ENCODE data around the gene MED31.
"Not testable (repeated sequence)": the region's sequence is repeated elsewhere in the genome, so short reads cannot be mapped to it uniquely, and the experiment has no call there.

Gene MED31

DNA sequence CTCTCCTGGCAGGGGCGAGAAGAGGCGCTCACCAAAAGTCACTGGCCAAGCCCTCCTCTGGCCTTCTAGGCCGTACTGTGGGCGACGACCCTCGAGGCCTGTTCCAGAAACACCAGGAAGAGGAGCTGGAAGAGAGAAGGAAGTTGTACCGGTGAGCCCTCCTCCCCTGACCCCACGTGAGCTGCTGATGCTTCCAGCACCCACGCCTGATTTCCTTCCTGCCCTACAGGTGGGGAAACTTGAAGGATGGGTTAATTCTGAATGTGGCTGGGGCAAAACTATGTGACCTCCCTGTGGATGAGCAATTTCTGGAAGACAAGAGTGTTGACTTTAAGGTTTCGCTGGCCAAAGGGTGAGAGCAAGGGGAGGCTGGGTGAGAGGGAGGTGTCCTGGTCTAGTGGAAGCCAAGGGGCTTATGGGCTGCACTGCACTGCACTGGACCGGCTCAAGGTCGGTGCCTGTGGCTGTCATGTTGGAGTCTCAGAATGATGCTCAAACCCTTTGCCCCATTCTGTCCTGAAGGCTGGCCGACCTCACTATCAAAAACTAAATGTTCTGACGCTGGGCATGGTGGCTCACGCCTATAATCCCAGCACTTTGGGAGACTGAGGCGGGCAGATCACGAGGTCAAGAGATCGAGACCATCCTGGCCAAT, 6.4 kb upstream of the MED31 start:
- H3K4me1 ChIP-seq (ENCODE audit: control insufficient read depth in 5 of 5, insufficient read depth in 5 of 5, low read length in 5 of 5), result peaks cover 0 to 32% (median 9%) of the 10 kb centered on the region in 5 donors
- no peak overlapping the region for H3K9ac ChIP-seq (ENCODE audit: low read length in 5 of 5)
- no peak overlapping the region for H3K4me3 ChIP-seq (ENCODE audit: low read depth in 1 of 5, low read length in 5 of 5)
- H3K36me3 ChIP-seq (ENCODE audit: control insufficient read depth in 5 of 5, insufficient read depth in 5 of 5, low read length in 5 of 5), result no peaks in the 10 kb centered on the region
- H3K27me3 ChIP-seq (ENCODE audit: control insufficient read depth in 5 of 5, insufficient read depth in 4 of 5, low read length in 5 of 5), result peaks cover 12 to 46% (median 28%) of the 10 kb centered on the region in 5 donors
- no peaks in the 10 kb centered on the region for H3K9me3 ChIP-seq (ENCODE audit: control insufficient read depth in 5 of 5, low read length in 5 of 5)
- H3K27ac ChIP-seq (ENCODE audit: low read depth, low read length), result no peak overlapping the region

DNA sequence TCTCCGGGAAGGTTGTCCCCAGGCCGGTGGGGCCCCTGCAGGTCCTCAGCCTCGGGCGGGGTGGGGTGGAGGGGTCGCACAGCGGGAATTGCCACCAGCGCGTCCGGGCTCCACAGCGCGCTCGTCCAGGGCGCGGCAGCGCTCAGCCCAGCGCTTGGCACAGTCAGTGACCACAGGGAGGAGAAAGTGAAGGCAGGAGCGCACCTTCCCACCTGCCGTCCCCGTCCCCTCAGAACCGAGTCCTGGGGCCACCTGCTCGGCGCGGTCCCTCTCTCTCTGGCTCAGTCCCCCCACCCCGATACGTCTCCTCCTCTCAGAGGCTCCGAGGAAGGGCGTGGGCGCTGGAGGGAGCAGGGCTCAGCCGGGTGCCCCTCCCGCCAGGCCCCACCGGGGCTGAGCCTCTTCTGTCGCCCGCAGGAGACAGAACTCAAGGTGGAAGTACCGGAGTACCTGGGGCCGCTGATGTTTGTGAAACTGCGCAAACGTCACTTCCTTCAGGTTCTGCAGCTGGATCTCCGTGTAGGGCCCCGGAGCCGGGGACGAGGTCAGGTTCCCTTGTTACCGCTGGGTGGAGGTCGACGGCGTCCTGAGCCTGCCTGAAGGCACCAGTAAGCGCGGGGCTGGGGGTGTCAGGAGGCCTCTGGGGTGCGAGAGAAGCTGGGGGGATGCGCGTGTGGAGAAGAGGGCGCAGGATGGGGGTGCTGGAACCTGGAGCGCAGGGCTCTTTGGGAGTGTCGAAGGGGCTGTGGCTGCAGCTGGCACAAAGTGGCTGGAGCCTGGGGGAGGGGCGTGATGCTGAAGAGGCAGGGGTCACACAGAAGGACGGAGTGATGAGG, 5.6 kb upstream of the MED31 start:
- not testable (repeated sequence) for H3K9me3 ChIP-seq (ENCODE audit: control insufficient read depth in 5 of 5, low read length in 5 of 5); H3K27ac ChIP-seq (ENCODE audit: low read depth, low read length); H3K4me3 ChIP-seq (ENCODE audit: low read depth in 1 of 5, low read length in 5 of 5); H3K36me3 ChIP-seq (ENCODE audit: control insufficient read depth in 5 of 5, insufficient read depth in 5 of 5, low read length in 5 of 5); H3K9ac ChIP-seq (ENCODE audit: low read length in 5 of 5)
- H3K27me3 ChIP-seq (ENCODE audit: control insufficient read depth in 5 of 5, insufficient read depth in 4 of 5, low read length in 5 of 5), result peaks cover 12 to 43% (median 28%) of the 10 kb centered on the region in 5 donors
- peaks cover 0 to 38% (median 16%) of the 10 kb centered on the region in 5 donors for H3K4me1 ChIP-seq (ENCODE audit: control insufficient read depth in 5 of 5, insufficient read depth in 5 of 5, low read length in 5 of 5)

DNA sequence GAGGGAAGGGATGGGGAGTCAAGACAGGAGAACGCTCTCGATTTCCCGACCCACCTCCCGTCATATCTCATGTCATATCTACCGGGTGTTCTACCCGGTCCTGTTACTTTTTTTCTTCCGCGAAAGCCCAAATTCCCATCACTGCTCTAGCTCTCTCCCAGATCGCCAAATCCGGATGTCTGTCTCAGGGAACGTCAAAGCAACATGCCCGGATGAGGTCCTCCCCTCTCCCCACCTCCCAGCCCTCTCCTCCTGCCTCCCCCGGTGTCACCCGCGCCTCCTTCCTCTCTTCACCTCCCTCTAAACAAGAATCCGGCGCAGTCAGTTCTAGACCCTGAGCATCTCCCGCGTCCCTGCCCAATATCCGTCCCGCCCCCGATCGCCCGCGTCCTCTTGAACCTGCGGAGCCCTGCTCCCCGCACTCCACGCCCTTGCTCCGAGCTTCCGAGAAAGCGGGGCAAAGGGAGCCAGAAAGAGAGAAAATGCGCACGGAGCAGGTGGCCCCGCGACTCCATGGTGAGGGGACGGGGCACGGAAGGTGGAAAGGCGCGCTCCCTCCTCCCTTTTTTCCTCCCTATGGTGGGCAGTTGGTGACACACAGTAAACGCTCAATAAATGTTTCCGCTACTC, 4.4 kb upstream of the MED31 start:
- H3K9me3 ChIP-seq (ENCODE audit: control insufficient read depth in 5 of 5, low read length in 5 of 5); H3K36me3 ChIP-seq (ENCODE audit: control insufficient read depth in 5 of 5, insufficient read depth in 5 of 5, low read length in 5 of 5); H3K27ac ChIP-seq (ENCODE audit: low read depth, low read length); H3K4me3 ChIP-seq (ENCODE audit: low read depth in 1 of 5, low read length in 5 of 5); H3K9ac ChIP-seq (ENCODE audit: low read length in 5 of 5): not testable (repeated sequence)
- H3K27me3 ChIP-seq (ENCODE audit: control insufficient read depth in 5 of 5, insufficient read depth in 4 of 5, low read length in 5 of 5), result peaks cover 12 to 40% (median 28%) of the 10 kb centered on the region in 5 donors
- H3K4me1 ChIP-seq (ENCODE audit: control insufficient read depth in 5 of 5, insufficient read depth in 5 of 5, low read length in 5 of 5), result peaks cover 0 to 42% (median 18%) of the 10 kb centered on the region in 5 donors

DNA sequence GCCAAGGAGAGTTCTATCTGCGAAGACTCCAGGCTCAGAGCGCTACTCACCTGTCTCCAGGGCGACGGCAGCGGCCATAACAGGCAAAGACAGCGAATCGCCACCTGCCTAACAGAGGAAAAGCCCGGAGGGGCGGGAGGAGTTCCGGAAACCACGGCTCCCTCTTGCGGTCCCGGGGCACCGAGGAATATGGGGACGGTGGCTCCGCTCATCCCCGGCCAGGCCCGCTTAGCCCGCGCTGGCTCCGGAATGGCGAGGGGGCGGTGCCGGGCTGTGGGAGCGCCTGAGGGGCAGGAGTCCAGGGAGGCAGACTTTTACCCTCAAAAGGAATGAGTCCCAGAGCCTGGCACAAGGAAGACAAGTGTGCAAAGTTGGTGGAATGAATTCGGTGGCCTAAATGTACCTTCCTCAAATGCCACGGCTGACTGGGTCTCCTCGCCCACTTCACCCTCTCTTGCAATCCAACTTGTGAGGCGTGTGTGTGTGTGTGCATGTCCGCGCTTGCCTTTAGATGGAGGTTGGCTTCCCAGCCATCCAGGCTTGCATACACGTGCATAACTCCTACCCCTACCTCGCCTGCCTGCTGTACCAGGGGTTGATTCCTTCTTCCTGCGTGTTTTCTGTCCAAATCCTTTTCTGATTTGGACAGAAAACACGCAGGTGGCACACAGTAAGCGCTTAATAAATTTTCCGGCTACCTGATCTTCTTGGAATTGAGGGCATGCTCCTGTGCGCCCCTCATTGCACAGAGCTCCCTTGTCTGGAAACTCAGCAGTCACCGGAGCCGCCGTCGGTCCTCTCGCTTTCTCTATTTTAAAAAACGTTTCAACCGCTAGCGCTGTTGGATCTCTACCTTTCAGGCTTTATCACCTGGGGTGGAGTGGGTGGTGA, 3.7 kb upstream of the MED31 start:
- peaks cover 0 to 2% (median 0%) of the 10 kb centered on the region in 5 donors for H3K9me3 ChIP-seq (ENCODE audit: control insufficient read depth in 5 of 5, low read length in 5 of 5)
- no peaks in the 10 kb centered on the region for H3K36me3 ChIP-seq (ENCODE audit: control insufficient read depth in 5 of 5, insufficient read depth in 5 of 5, low read length in 5 of 5)
- H3K27ac ChIP-seq (ENCODE audit: low read depth, low read length), result no peak overlapping the region
- peaks cover 3 to 42% (median 23%) of the 10 kb centered on the region in 5 donors for H3K4me1 ChIP-seq (ENCODE audit: control insufficient read depth in 5 of 5, insufficient read depth in 5 of 5, low read length in 5 of 5)
- H3K27me3 ChIP-seq (ENCODE audit: control insufficient read depth in 5 of 5, insufficient read depth in 4 of 5, low read length in 5 of 5), result peaks cover 12 to 35% (median 27%) of the 10 kb centered on the region in 5 donors
- no peak overlapping the region for H3K9ac ChIP-seq (ENCODE audit: low read length in 5 of 5)
- H3K4me3 ChIP-seq (ENCODE audit: low read depth in 1 of 5, low read length in 5 of 5), result peak overlapping the region in 1 of 5 donors; percentile 31

DNA sequence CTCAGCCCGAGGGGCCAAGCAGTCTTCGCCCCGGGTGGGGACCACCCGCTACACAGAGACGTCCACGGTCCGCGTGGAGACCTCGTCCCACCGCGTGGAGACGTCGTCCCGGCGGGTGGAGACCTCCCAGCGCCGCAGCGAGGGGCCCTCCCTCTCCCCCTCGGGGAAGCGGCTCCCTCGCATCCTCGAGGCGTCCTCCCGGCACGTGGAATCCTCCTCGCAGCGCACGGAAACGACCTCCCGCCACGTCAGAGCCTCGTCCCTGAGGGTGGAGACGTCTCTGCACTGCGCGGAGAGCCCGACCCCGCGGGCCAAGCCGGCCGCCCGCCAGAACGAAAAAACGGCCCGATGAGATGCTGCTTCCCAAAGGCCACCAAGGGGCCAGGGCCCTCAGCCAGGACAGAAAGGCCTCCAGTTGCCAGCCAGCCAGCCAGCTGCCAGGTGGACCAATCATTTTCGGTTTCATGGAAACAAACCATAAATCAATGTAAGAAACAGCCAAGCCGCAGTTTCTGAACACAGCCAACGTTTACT, 581 bp upstream of the MED31 start:
- Histone ChIP-seq H3K9ac (ENCODE audit: low read length in 5 of 5) (peak overlapping the region in 2 of 5 donors; percentile 60 to 61), H3K4me3 (ENCODE audit: low read depth in 1 of 5, low read length in 5 of 5) (peak overlapping the region; percentile 31 to 98 (median 93)), H3K27me3 (ENCODE audit: control insufficient read depth in 5 of 5, insufficient read depth in 4 of 5, low read length in 5 of 5) (peaks cover 9 to 19% (median 11%) of the 10 kb centered on the region in 5 donors), H3K9me3 (ENCODE audit: control insufficient read depth in 5 of 5, low read length in 5 of 5) (peaks cover 0 to 2% (median 0%) of the 10 kb centered on the region in 5 donors), H3K4me1 (ENCODE audit: control insufficient read depth in 5 of 5, insufficient read depth in 5 of 5, low read length in 5 of 5) (peaks cover 3 to 40% (median 26%) of the 10 kb centered on the region in 5 donors), H3K36me3 (ENCODE audit: control insufficient read depth in 5 of 5, insufficient read depth in 5 of 5, low read length in 5 of 5) (peaks cover 12 to 20% (median 18%) of the 10 kb centered on the region in 5 donors), H3K27ac (ENCODE audit: low read depth, low read length) (peak overlapping the region; percentile 88)

DNA sequence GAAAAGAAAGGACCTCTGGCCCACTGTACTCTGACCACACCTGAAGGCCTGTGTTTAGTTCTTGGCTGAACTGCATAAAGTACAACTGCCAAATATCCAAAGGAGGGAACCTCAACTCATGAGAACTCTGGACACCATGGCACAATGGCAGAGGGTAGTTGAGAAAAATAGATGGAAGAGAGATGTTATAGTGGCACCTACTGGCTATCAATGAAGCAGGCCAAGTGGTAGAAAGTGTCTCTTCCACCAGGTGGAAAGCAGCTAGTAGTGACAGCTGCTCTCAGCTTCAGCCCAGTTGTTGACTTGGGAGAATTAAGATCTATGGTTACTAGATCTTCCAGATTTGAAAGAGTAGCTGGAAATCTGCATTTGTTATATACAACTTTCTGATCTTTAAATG, 3.2 kb downstream of the MED31 start:
- H3K9ac ChIP-seq (ENCODE audit: low read length in 5 of 5), result no peak overlapping the region

DNA sequence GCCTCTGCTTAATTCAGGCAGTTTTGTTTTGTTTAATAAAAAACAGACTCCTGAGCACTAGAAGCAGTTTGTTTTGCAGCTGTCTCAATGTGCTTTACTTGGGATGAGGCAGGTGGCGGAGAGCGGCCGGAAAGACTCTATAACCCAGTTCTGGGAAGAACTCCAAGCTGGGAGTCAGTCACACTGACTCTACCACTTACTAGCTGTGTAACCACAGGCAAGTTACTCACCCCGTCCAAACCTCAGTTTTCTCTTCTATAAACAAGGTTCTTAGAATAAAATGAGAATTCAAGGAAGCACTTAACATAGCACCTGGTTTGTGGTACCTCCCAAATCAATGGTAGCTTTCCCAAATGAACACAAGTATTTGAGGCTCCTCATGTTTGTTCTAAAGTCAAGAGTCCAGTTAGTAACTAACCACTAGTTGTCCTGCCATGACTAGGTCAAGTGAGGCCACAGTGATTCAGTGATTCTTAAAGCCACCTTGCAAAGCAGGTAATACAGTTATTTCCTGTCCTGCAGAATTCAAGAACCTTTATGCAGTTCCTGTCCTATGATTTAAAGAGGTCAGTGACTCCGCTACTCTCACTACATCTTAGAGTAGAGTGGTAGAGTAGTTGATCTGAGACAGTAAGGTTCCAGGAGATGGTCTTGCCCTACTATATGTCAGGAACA, 7.8 kb downstream of the MED31 start:
- H3K4me1 ChIP-seq (ENCODE audit: control insufficient read depth in 5 of 5, insufficient read depth in 5 of 5, low read length in 5 of 5), result peaks cover 3 to 28% (median 26%) of the 10 kb centered on the region in 5 donors
- H3K27ac ChIP-seq (ENCODE audit: low read depth, low read length), result no peak overlapping the region
- no peaks in the 10 kb centered on the region for H3K27me3 ChIP-seq (ENCODE audit: control insufficient read depth in 5 of 5, insufficient read depth in 4 of 5, low read length in 5 of 5)
- H3K9ac ChIP-seq (ENCODE audit: low read length in 5 of 5), result no peak overlapping the region
- H3K4me3 ChIP-seq (ENCODE audit: low read depth in 1 of 5, low read length in 5 of 5), result no peak overlapping the region
- no peaks in the 10 kb centered on the region for H3K9me3 ChIP-seq (ENCODE audit: control insufficient read depth in 5 of 5, low read length in 5 of 5)
- peaks cover 20 to 50% (median 32%) of the 10 kb centered on the region in 5 donors for H3K36me3 ChIP-seq (ENCODE audit: control insufficient read depth in 5 of 5, insufficient read depth in 5 of 5, low read length in 5 of 5)

More for the DNA sequence above, 3.2 kb downstream of the MED31 start:
- H3K36me3 ChIP-seq (ENCODE audit: control insufficient read depth in 5 of 5, insufficient read depth in 5 of 5, low read length in 5 of 5), result peaks cover 30 to 50% (median 33%) of the 10 kb centered on the region in 5 donors
- H3K4me1 ChIP-seq (ENCODE audit: control insufficient read depth in 5 of 5, insufficient read depth in 5 of 5, low read length in 5 of 5), result peaks cover 3 to 24% (median 22%) of the 10 kb centered on the region in 5 donors
- H3K27ac ChIP-seq (ENCODE audit: low read depth, low read length), result no peak overlapping the region
- no peak overlapping the region for H3K4me3 ChIP-seq (ENCODE audit: low read depth in 1 of 5, low read length in 5 of 5)
- H3K9me3 ChIP-seq (ENCODE audit: control insufficient read depth in 5 of 5, low read length in 5 of 5), result peaks cover 0 to 2% (median 0%) of the 10 kb centered on the region in 5 donors
- H3K27me3 ChIP-seq (ENCODE audit: control insufficient read depth in 5 of 5, insufficient read depth in 4 of 5, low read length in 5 of 5), result peaks cover 0 to under 1% (median 0%) of the 10 kb centered on the region in 5 donors

DNA sequence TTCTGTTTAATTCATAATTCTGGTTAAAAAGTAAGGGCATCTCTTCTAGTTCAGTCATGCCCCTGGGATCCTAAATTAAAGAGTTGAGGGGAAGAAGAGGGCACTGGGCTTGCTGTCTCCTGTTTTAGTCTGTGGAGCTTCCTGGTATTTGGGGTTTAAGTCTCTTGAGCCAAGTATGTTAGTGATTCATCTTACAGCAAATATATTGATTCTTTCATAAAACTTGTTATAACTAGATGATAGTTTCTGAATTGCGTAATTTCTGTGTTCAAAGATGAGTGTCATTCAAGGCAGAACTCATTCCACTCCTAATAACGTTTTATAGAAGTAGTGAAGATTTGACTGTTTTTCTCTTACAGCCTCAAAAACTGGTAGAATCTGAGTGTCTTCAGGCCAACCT, 8.8 kb downstream of the MED31 start:
- H3K27ac ChIP-seq (ENCODE audit: low read depth, low read length), result no peak overlapping the region
- no peaks in the 10 kb centered on the region for H3K27me3 ChIP-seq (ENCODE audit: control insufficient read depth in 5 of 5, insufficient read depth in 4 of 5, low read length in 5 of 5)
- peaks cover 17 to 41% (median 25%) of the 10 kb centered on the region in 5 donors for H3K36me3 ChIP-seq (ENCODE audit: control insufficient read depth in 5 of 5, insufficient read depth in 5 of 5, low read length in 5 of 5)
- peaks cover 3 to 31% (median 28%) of the 10 kb centered on the region in 5 donors for H3K4me1 ChIP-seq (ENCODE audit: control insufficient read depth in 5 of 5, insufficient read depth in 5 of 5, low read length in 5 of 5)
- no peaks in the 10 kb centered on the region for H3K9me3 ChIP-seq (ENCODE audit: control insufficient read depth in 5 of 5, low read length in 5 of 5)
- H3K9ac ChIP-seq (ENCODE audit: low read length in 5 of 5), result no peak overlapping the region
- H3K4me3 ChIP-seq (ENCODE audit: low read depth in 1 of 5, low read length in 5 of 5), result no peak overlapping the region
